Prostate gland (tissue), 2 donors: Measurements from ENCODE around the gene B4GALNT3.
"Not testable (repeated sequence)": the region's sequence is repeated elsewhere in the genome, so short reads cannot be mapped to it uniquely, and the experiment has no call there.

Experiments
- CTCF ChIP-seq, 4 experiments: fragments of 200-600 bp in 2 of 4; fragments of 450-650 bp in 2 of 4; sonication (generic) in 2 of 4; IDR thresholded peaks; 1 replicate in 3 of 4; 2 replicates in 1 of 4; pipeline ENCODE4 v1.5.1; 2016 to 2019; ENCODE audit warnings: antibody characterized with exemption in 4 of 4, mild to moderate bottlenecking in 2 of 4, moderate library complexity in 2 of 4
- POLR2A ChIP-seq: fragments of 450-650 bp; IDR thresholded peaks from one replicate; pipeline ENCODE4 v1.6.1; 2016; ENCODE audit warnings: antibody characterized with exemption, mild to moderate bottlenecking

- TF ChIP-seq POLR2A; CTCF (IDR thresholded peaks at IDR 0.05): not testable (repeated sequence)
Measured at GRCh38 chr12:577994-578747, 118.4 kb downstream of the B4GALNT3 start.
